ENCODE measurements around the gene GPR146. TPM values are rescaled to one million over a fixed set of nuclear protein-coding genes. Genes with fewer than 3 reads are reported as not detected.

Gene GPR146
- polyA plus RNA-seq, 2 donors: 4.5 to 6.3 TPM

- Histone ChIP-seq H3K9me3 (ENCODE audit: control insufficient read depth in 2 of 2, insufficient read depth in 1 of 2, low read depth in 1 of 2, low read length in 1 of 2) (no peaks in the 10 kb centered on the region), H3K27ac (ENCODE audit: low read depth in 2 of 2, low read length in 1 of 2) (no peak overlapping the region), H3K4me3 (ENCODE audit: low read depth in 1 of 2, low read length in 2 of 2) (no peak overlapping the region), H3K36me3 (ENCODE audit: control insufficient read depth in 2 of 2, insufficient read depth in 2 of 2, low read length in 1 of 2) (peaks cover 0 to 11% of the 10 kb centered on the region in 2 donors), H3K4me1 (ENCODE audit: control insufficient read depth in 2 of 2, insufficient read depth in 2 of 2, low read length in 1 of 2) (peaks cover 0 to 30% of the 10 kb centered on the region in 2 donors), H3K27me3 (ENCODE audit: control insufficient read depth in 1 of 2, insufficient read depth in 2 of 2, low read length in 2 of 2) (no peaks in the 10 kb centered on the region)
- WGBS, 2 donors: 92% methylated on average over 27 of the region's 27 CpGs
Measured at GRCh38 chr7:1056785-1057410, 12.6 kb downstream of the GPR146 start.

- no peaks in the 10 kb centered on the region for H3K27me3 ChIP-seq (ENCODE audit: control insufficient read depth in 1 of 2, insufficient read depth in 2 of 2, low read length in 2 of 2)
- H3K36me3 ChIP-seq (ENCODE audit: control insufficient read depth in 2 of 2, insufficient read depth in 2 of 2, low read length in 1 of 2): peaks cover 0 to 11% of the 10 kb centered on the region in 2 donors
- H3K27ac ChIP-seq (ENCODE audit: low read depth in 2 of 2, low read length in 1 of 2): no peak overlapping the region
- H3K9me3 ChIP-seq (ENCODE audit: control insufficient read depth in 2 of 2, insufficient read depth in 1 of 2, low read depth in 1 of 2, low read length in 1 of 2): no peaks in the 10 kb centered on the region
- no peak overlapping the region for H3K4me3 ChIP-seq (ENCODE audit: low read depth in 1 of 2, low read length in 2 of 2)
- WGBS, 2 donors: 94 to 95% methylated on average over 62 of the region's 62 CpGs
- peaks cover 0 to 29% of the 10 kb centered on the region in 2 donors for H3K4me1 ChIP-seq (ENCODE audit: control insufficient read depth in 2 of 2, insufficient read depth in 2 of 2, low read length in 1 of 2)
Measured at GRCh38 chr7:1057416-1058291, 13.3 kb downstream of the GPR146 start.

- Histone ChIP-seq H3K27ac (ENCODE audit: low read depth in 2 of 2, low read length in 1 of 2) (no peak overlapping the region), H3K4me3 (ENCODE audit: low read depth in 1 of 2, low read length in 2 of 2) (no peak overlapping the region), H3K27me3 (ENCODE audit: control insufficient read depth in 1 of 2, insufficient read depth in 2 of 2, low read length in 2 of 2) (no peaks in the 10 kb centered on the region), H3K4me1 (ENCODE audit: control insufficient read depth in 2 of 2, insufficient read depth in 2 of 2, low read length in 1 of 2) (peaks cover 0 to 35% of the 10 kb centered on the region in 2 donors), H3K36me3 (ENCODE audit: control insufficient read depth in 2 of 2, insufficient read depth in 2 of 2, low read length in 1 of 2) (peaks cover 0 to 11% of the 10 kb centered on the region in 2 donors), H3K9me3 (ENCODE audit: control insufficient read depth in 2 of 2, insufficient read depth in 1 of 2, low read depth in 1 of 2, low read length in 1 of 2) (no peaks in the 10 kb centered on the region)
- WGBS, 2 donors: 84 to 86% methylated on average over 13 of the region's 13 CpGs
Measured at GRCh38 chr7:1058311-1058710, 14.0 kb downstream of the GPR146 start.

- H3K4me3 ChIP-seq (ENCODE audit: low read depth in 1 of 2, low read length in 2 of 2): no peak overlapping the region
- H3K27me3 ChIP-seq (ENCODE audit: control insufficient read depth in 1 of 2, insufficient read depth in 2 of 2, low read length in 2 of 2): no peaks in the 10 kb centered on the region
- H3K27ac ChIP-seq (ENCODE audit: low read depth in 2 of 2, low read length in 1 of 2): peak overlapping the region; percentile 74 to 79
- peaks cover 0 to 40% of the 10 kb centered on the region in 2 donors for H3K4me1 ChIP-seq (ENCODE audit: control insufficient read depth in 2 of 2, insufficient read depth in 2 of 2, low read length in 1 of 2)
- H3K36me3 ChIP-seq (ENCODE audit: control insufficient read depth in 2 of 2, insufficient read depth in 2 of 2, low read length in 1 of 2): peaks cover 0 to 11% of the 10 kb centered on the region in 2 donors
- H3K9me3 ChIP-seq (ENCODE audit: control insufficient read depth in 2 of 2, insufficient read depth in 1 of 2, low read depth in 1 of 2, low read length in 1 of 2): no peaks in the 10 kb centered on the region
- 57 to 73% methylated on average over 10 of the region's 10 CpGs for WGBS, 2 donors
Measured at GRCh38 chr7:1058821-1059199, 14.5 kb downstream of the GPR146 start.

GRCh38 chr7:1059200-1060091, 15.1 kb downstream of the GPR146 start:
- Histone ChIP-seq H3K9me3 (ENCODE audit: control insufficient read depth in 2 of 2, insufficient read depth in 1 of 2, low read depth in 1 of 2, low read length in 1 of 2) (no peaks in the 10 kb centered on the region), H3K36me3 (ENCODE audit: control insufficient read depth in 2 of 2, insufficient read depth in 2 of 2, low read length in 1 of 2) (peaks cover 0 to 11% of the 10 kb centered on the region in 2 donors), H3K4me1 (ENCODE audit: control insufficient read depth in 2 of 2, insufficient read depth in 2 of 2, low read length in 1 of 2) (peaks cover 0 to 44% of the 10 kb centered on the region in 2 donors), H3K27me3 (ENCODE audit: control insufficient read depth in 1 of 2, insufficient read depth in 2 of 2, low read length in 2 of 2) (no peaks in the 10 kb centered on the region), H3K27ac (ENCODE audit: low read depth in 2 of 2, low read length in 1 of 2) (peak overlapping the region; percentile 74 to 79), H3K4me3 (ENCODE audit: low read depth in 1 of 2, low read length in 2 of 2) (no peak overlapping the region)
- 27 to 40% methylated on average over 47 to 55 of the region's 55 CpGs for WGBS, 2 donors

- peak overlapping the region; percentile 50 to 62 for H3K27ac ChIP-seq (ENCODE audit: low read depth in 2 of 2, low read length in 1 of 2)
- 29 to 45% methylated on average over 35 of the region's 35 CpGs for WGBS, 2 donors
- no peaks in the 10 kb centered on the region for H3K27me3 ChIP-seq (ENCODE audit: control insufficient read depth in 1 of 2, insufficient read depth in 2 of 2, low read length in 2 of 2)
- no peaks in the 10 kb centered on the region for H3K9me3 ChIP-seq (ENCODE audit: control insufficient read depth in 2 of 2, insufficient read depth in 1 of 2, low read depth in 1 of 2, low read length in 1 of 2)
- peaks cover 0 to 8% of the 10 kb centered on the region in 2 donors for H3K36me3 ChIP-seq (ENCODE audit: control insufficient read depth in 2 of 2, insufficient read depth in 2 of 2, low read length in 1 of 2)
- H3K4me3 ChIP-seq (ENCODE audit: low read depth in 1 of 2, low read length in 2 of 2): no peak overlapping the region
- peaks cover 0 to 51% of the 10 kb centered on the region in 2 donors for H3K4me1 ChIP-seq (ENCODE audit: control insufficient read depth in 2 of 2, insufficient read depth in 2 of 2, low read length in 1 of 2)
Measured at GRCh38 chr7:1060315-1061072, 16.1 kb downstream of the GPR146 start.

GRCh38 chr7:1061180-1061579, 16.8 kb downstream of the GPR146 start:
- WGBS, 2 donors: 94% methylated on average over 9 of the region's 9 CpGs
- H3K27ac ChIP-seq (ENCODE audit: low read depth in 2 of 2, low read length in 1 of 2): no peak overlapping the region
- H3K4me3 ChIP-seq (ENCODE audit: low read depth in 1 of 2, low read length in 2 of 2): no peak overlapping the region
- no peaks in the 10 kb centered on the region for H3K9me3 ChIP-seq (ENCODE audit: control insufficient read depth in 2 of 2, insufficient read depth in 1 of 2, low read depth in 1 of 2, low read length in 1 of 2)
- peaks cover 0 to 50% of the 10 kb centered on the region in 2 donors for H3K4me1 ChIP-seq (ENCODE audit: control insufficient read depth in 2 of 2, insufficient read depth in 2 of 2, low read length in 1 of 2)
- no peaks in the 10 kb centered on the region for H3K27me3 ChIP-seq (ENCODE audit: control insufficient read depth in 1 of 2, insufficient read depth in 2 of 2, low read length in 2 of 2)
- H3K36me3 ChIP-seq (ENCODE audit: control insufficient read depth in 2 of 2, insufficient read depth in 2 of 2, low read length in 1 of 2): peaks cover 0 to 8% of the 10 kb centered on the region in 2 donors

GRCh38 chr7:1062296-1063294, 18.2 kb downstream of the GPR146 start:
- no peaks in the 10 kb centered on the region for H3K27me3 ChIP-seq (ENCODE audit: control insufficient read depth in 1 of 2, insufficient read depth in 2 of 2, low read length in 2 of 2)
- no peaks in the 10 kb centered on the region for H3K9me3 ChIP-seq (ENCODE audit: control insufficient read depth in 2 of 2, insufficient read depth in 1 of 2, low read depth in 1 of 2, low read length in 1 of 2)
- WGBS, 2 donors: 54 to 70% methylated on average over 33 of the region's 33 CpGs
- H3K4me3 ChIP-seq (ENCODE audit: low read depth in 1 of 2, low read length in 2 of 2): no peak overlapping the region
- peak overlapping the region; percentile 44 to 72 for H3K27ac ChIP-seq (ENCODE audit: low read depth in 2 of 2, low read length in 1 of 2)
- peaks cover 0 to 4% of the 10 kb centered on the region in 2 donors for H3K36me3 ChIP-seq (ENCODE audit: control insufficient read depth in 2 of 2, insufficient read depth in 2 of 2, low read length in 1 of 2)
- peaks cover 0 to 44% of the 10 kb centered on the region in 2 donors for H3K4me1 ChIP-seq (ENCODE audit: control insufficient read depth in 2 of 2, insufficient read depth in 2 of 2, low read length in 1 of 2)
